Gastroesophageal sphincter (tissue), 3 donors: ENCODE measurements around the gene KIAA1958.

Experiments
- POLR2AphosphoS5 ChIP-seq: sonication (generic); formaldehyde crosslinking; IDR thresholded peaks from one replicate; pipeline ENCODE4 v1.6.1; 2017; ENCODE audit warnings: antibody characterized with exemption
- TF ChIP-seq, protein P1 (sequence below), 4 experiments: fragments of 200-600 bp in 2 of 4; fragments of 450-650 bp in 2 of 4; sonication (generic) in 1 of 4; IDR thresholded peaks; one replicate each; pipeline ENCODE4 v1.5.1; 2017 to 2019; ENCODE audit warnings: antibody characterized with exemption in 4 of 4, mild to moderate bottlenecking in 2 of 4, moderate library complexity in 2 of 4

GRCh38 chr9:112487008-112487798 is 576 bp downstream of the KIAA1958 start:
- TF ChIP-seq, protein P1, sequence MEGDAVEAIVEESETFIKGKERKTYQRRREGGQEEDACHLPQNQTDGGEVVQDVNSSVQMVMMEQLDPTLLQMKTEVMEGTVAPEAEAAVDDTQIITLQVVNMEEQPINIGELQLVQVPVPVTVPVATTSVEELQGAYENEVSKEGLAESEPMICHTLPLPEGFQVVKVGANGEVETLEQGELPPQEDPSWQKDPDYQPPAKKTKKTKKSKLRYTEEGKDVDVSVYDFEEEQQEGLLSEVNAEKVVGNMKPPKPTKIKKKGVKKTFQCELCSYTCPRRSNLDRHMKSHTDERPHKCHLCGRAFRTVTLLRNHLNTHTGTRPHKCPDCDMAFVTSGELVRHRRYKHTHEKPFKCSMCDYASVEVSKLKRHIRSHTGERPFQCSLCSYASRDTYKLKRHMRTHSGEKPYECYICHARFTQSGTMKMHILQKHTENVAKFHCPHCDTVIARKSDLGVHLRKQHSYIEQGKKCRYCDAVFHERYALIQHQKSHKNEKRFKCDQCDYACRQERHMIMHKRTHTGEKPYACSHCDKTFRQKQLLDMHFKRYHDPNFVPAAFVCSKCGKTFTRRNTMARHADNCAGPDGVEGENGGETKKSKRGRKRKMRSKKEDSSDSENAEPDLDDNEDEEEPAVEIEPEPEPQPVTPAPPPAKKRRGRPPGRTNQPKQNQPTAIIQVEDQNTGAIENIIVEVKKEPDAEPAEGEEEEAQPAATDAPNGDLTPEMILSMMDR (IDR thresholded peaks at IDR 0.05): no peak
- TF ChIP-seq POLR2AphosphoS5: no peak
